IPS-18a (cell line): ENCODE measurements around the gene FOXF2.

Source experiments
- H3K27ac ChIP-seq: one replicate; pipeline ENCODE4 v1.5.1; 2013; ENCODE audit warnings: low read length
- H3K27me3 ChIP-seq: one replicate; pipeline ENCODE4 v1.6.1; 2013; ENCODE audit warnings: mild to moderate bottlenecking, low read length; ENCODE audit not compliant: control insufficient read depth, insufficient read depth
- H3K36me3 ChIP-seq: one replicate; pipeline ENCODE4 v1.6.1; 2013; ENCODE audit warnings: low read depth, low read length; ENCODE audit not compliant: control insufficient read depth
- H3K4me1 ChIP-seq: one replicate; pipeline ENCODE4 v1.6.1; 2013; ENCODE audit warnings: low read depth, low read length; ENCODE audit not compliant: control insufficient read depth
- H3K4me3 ChIP-seq: one replicate; pipeline ENCODE4 v1.5.1; 2013; ENCODE audit warnings: low read length
- H3K9ac ChIP-seq: one replicate; pipeline ENCODE4 v1.6.1; 2013; ENCODE audit warnings: mild to moderate bottlenecking, low read length, moderate library complexity
- H3K9me3 ChIP-seq: one replicate; pipeline ENCODE4 v1.6.1; 2013; ENCODE audit warnings: low read depth, low read length; ENCODE audit not compliant: control insufficient read depth

The FOXF2 gene

DNA sequence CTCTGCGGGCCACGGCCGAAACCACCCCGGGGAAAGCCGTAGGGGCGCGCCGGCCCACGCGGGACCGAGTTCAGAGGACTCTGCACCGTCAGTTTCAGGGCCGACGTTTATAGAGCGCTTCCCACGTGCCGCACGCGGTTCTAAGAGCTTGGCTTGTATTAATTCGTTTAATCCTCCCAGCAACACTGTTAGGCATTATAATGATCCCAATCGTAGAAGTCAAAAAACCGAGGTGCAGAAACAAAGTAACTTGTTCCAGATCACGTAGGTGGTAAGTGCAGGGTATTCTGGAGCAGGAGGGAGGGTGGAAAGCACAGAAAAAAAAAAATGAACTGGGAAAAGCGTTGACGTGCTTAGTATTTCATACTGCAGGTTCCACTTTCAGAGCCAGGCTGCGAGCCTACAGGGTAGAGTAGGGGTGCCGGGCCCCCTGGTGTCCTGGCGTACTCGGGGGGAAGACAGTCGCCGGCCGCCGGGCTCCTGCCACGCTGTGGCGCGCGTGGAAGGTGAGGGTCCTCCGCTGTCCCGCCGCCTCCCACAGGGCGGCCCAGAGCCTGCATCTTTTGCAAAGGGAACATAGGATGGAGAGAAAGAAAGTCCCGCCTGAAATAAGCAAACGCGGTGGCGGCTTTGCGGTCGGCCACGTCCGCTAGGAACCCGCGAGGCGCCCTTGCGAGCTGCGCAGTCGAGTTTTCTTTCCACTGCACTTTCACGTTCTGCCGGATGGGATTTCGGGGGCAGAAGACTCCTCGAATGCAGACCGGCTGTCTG is 10.2 kb upstream of the FOXF2 start:
- Histone ChIP-seq H3K36me3 (no peaks in the 10 kb centered on the region), H3K4me3 (peak overlapping the region; percentile 8), H3K27ac (no peak overlapping the region), H3K4me1 (peaks cover 18% of the 10 kb centered on the region), H3K27me3 (peaks cover 99% of the 10 kb centered on the region), H3K9ac (no peak overlapping the region), H3K9me3 (no peaks in the 10 kb centered on the region)

DNA sequence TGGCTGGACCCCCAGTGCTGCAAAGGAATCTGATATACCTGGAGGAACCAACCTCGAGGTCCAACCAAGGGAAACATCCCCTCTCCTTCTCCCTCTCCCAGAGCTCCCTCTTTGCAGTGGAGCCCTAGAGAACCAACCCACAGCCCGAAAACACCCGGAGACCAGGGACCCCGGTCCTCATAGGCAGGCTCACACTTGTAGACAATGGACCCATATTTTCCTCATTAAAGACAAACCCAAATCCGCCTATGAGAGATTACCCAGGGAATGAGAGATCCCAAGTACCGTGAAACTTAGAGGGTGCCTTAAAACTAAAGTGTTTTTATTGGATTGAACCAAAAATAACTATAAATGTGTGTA is 9.6 kb upstream of the FOXF2 start:
- H3K4me3 ChIP-seq, result no peak overlapping the region
- H3K27me3 ChIP-seq, result peaks cover 99% of the 10 kb centered on the region
- no peak overlapping the region for H3K9ac ChIP-seq
- no peaks in the 10 kb centered on the region for H3K9me3 ChIP-seq
- peaks cover 19% of the 10 kb centered on the region for H3K4me1 ChIP-seq
- no peak overlapping the region for H3K27ac ChIP-seq
- no peaks in the 10 kb centered on the region for H3K36me3 ChIP-seq

DNA sequence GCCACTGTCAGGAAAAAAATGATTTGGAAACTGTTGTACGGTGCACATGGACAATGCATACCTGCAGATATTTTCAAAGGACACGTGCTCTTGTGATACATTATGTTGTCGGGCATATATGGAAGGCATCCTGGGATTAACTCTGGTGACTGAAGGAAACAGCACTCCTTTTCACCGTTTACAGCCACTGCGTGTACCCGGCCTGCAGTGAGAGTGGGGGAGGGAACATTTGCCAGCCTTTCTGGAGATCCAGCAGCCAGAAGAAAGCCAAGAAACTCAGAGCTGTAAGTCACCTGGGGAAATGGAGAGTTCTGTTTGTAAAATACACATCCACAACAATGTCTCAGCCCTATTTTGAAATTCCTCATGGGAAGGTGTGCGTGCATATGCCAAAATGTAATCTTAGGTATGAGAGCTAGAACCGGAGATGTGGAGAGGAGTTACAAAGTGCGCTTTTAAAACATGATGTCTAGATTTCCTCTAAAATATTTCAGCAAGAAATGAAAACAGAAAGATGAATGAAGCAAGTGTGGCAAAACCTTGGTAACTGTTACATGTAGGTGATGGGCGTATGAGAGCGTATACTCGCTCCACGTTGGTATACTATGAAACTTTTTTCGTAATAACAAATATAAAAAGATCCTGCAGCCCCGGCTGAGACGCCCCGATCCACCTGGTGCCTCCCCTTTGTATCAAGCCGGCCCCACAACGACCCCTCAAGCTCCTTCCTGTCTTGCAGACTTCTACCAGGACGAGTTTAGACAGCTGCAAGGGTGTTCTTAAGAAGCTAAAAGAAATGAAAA is 8.6 kb upstream of the FOXF2 start:
- Histone ChIP-seq H3K27ac (no peak overlapping the region), H3K36me3 (no peaks in the 10 kb centered on the region), H3K4me1 (peaks cover 23% of the 10 kb centered on the region), H3K4me3 (no peak overlapping the region), H3K27me3 (peaks cover 100% of the 10 kb centered on the region), H3K9me3 (no peaks in the 10 kb centered on the region), H3K9ac (no peak overlapping the region)

DNA sequence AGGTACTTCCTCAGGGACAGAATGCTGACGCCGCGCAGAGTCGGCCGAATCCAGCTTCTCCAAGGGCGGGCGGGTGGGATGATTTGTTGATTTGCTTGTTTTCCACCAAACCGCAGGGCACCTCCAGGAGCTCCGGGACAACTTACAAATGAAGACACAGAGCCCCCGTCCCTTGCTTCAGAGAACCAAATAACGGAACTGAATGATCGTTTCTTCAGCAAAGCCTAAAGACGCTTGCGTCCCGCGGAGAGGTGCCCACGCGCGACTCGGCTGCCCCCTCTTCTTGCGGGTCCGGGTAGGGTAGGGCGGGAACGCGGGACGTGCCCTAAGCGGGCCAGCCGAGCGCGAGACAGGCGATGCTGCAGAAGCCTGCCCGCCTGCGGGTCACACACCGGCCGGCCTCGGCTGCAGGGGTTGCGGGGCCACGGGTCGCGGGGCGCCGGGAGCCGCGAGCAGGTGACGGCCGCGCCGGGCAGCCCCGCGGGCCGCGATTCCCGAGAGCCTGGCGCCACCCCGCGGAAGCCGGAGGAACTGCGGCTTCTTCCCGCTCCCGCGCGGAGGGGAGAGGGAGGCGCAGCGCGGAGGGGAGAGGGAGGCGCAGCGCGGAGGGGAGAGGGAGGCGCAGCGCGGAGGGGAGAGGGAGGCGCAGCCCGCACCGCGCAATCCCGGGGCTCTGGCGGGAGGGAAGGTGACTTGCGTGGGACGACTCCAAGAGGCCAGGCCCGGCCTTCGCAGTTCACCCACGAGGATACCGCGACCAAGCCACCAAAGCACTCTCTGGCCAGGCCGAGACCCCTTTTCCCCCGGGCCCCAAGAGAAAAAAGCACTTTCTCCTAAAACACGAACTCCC is 7.7 kb upstream of the FOXF2 start:
- Histone ChIP-seq H3K27me3 (peaks cover 100% of the 10 kb centered on the region), H3K36me3 (no peaks in the 10 kb centered on the region), H3K9me3 (no peaks in the 10 kb centered on the region), H3K4me1 (peaks cover 23% of the 10 kb centered on the region), H3K4me3 (peak overlapping the region; percentile 40), H3K27ac (no peak overlapping the region), H3K9ac (no peak overlapping the region)

- peaks cover 23% of the 10 kb centered on the region for H3K4me1 ChIP-seq
- H3K36me3 ChIP-seq, result no peaks in the 10 kb centered on the region
- no peak overlapping the region for H3K9ac ChIP-seq
- H3K27me3 ChIP-seq, result peaks cover 100% of the 10 kb centered on the region
- peak overlapping the region; percentile 40 for H3K4me3 ChIP-seq
- no peaks in the 10 kb centered on the region for H3K9me3 ChIP-seq
- no peak overlapping the region for H3K27ac ChIP-seq
Measured at GRCh38 chr6:1382331-1382882, 7.0 kb upstream of the FOXF2 start.

- H3K9me3 ChIP-seq, result no peaks in the 10 kb centered on the region
- H3K4me1 ChIP-seq, result peaks cover 17% of the 10 kb centered on the region
- no peak overlapping the region for H3K9ac ChIP-seq
- no peaks in the 10 kb centered on the region for H3K36me3 ChIP-seq
- H3K27ac ChIP-seq, result no peak overlapping the region
- peak overlapping the region; percentile 40 for H3K4me3 ChIP-seq
- peaks cover 100% of the 10 kb centered on the region for H3K27me3 ChIP-seq
Measured at GRCh38 chr6:1382883-1383728, 6.3 kb upstream of the FOXF2 start.

- no peaks in the 10 kb centered on the region for H3K9me3 ChIP-seq
- peak overlapping the region; percentile 40 for H3K4me3 ChIP-seq
- no peak overlapping the region for H3K9ac ChIP-seq
- no peaks in the 10 kb centered on the region for H3K36me3 ChIP-seq
- no peak overlapping the region for H3K27ac ChIP-seq
- H3K4me1 ChIP-seq, result peaks cover 15% of the 10 kb centered on the region
- H3K27me3 ChIP-seq, result peaks cover 100% of the 10 kb centered on the region
Measured at GRCh38 chr6:1383729-1384548, 5.4 kb upstream of the FOXF2 start.

GRCh38 chr6:1384549-1385128 is 4.7 kb upstream of the FOXF2 start:
- H3K27ac ChIP-seq, result no peak overlapping the region

DNA sequence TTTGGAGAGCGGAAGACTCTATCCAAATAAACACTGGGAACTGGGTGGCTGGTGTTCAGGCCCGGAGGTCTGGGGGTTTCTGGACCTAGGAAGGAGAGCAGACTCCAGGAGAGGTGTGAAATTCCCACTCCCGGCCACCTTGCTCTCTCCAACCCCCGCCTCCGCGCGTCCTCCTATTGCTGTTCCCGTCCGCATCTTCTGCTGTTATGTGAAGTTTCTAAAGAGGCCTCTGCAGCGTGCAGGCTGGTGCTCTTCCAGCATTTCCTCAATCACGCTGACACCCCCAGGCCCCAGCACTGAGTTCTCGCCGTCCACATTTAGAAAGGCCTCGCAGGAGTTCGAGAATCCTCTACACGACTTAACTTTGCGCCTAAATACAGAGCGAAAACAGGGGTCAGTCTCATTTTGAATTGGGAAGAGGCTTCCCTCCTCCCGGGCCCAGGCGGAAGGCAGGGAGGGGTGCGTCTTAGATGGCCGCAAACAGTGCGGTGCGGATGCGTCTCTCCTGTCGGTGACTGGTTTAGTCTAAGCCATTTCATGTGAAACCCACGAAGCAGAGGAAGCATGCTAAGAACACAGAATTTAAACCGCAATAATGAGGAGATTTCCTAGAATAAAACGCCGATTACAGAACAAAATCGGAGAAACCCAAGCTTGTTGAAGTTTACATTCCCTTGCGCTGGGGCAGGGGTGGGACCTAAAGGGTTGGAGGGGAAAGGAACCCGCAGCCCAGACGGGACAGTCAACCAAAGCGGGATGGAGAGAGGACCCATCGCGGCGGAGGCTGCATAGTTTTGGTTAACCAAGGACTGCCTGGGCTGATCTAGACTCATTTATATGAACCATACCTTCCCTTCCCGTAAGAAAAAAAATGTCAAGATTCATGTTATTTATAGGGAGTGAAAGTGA is 4.0 kb upstream of the FOXF2 start:
- Histone ChIP-seq H3K9me3 (no peaks in the 10 kb centered on the region), H3K9ac (no peak overlapping the region), H3K36me3 (no peaks in the 10 kb centered on the region), H3K4me1 (peaks cover 14% of the 10 kb centered on the region), H3K27me3 (peaks cover 94% of the 10 kb centered on the region), H3K4me3 (no peak overlapping the region), H3K27ac (no peak overlapping the region)

More at GRCh38 chr6:1384549-1385128, 4.7 kb upstream of the FOXF2 start:
- Histone ChIP-seq H3K27me3 (peaks cover 96% of the 10 kb centered on the region), H3K9ac (no peak overlapping the region), H3K4me1 (peaks cover 14% of the 10 kb centered on the region), H3K9me3 (no peaks in the 10 kb centered on the region), H3K36me3 (no peaks in the 10 kb centered on the region), H3K4me3 (no peak overlapping the region)
